H9 (cell line): ENCODE results near the gene CFAP46. TPM values are rescaled to one million over a fixed set of nuclear protein-coding genes. Genes with fewer than 3 reads are reported as not detected.
A peak's percentile ranks its signal among the peaks of the same experiment; 100 is the strongest.

Experiments used
- DNase-seq: peaks from one replicate; pipeline ENCODE4 v3.0.0-alpha.2; 2017
- H2AFZ ChIP-seq: one replicate; pipeline ENCODE4 v1.6.1; 2013; ENCODE audit warnings: mild to moderate bottlenecking, low read length, control low read depth, moderate library complexity
- H2AK5ac ChIP-seq: 2 replicates; pipeline ENCODE4 v1.6.1; 2013; ENCODE audit warnings: low read length, control low read depth, mixed read lengths; ENCODE audit not compliant: insufficient read length
- H2BK120ac ChIP-seq: one replicate; pipeline ENCODE4 v1.6.1; 2013; ENCODE audit warnings: low read depth, mild to moderate bottlenecking, low read length, control low read depth, inconsistent platforms; ENCODE audit not compliant: poor library complexity, severe bottlenecking
- H2BK12ac ChIP-seq: 2 replicates; pipeline ENCODE4 v1.6.1; 2013; ENCODE audit warnings: low read length, control low read depth, mixed read lengths, low read depth; ENCODE audit not compliant: insufficient read length
- H2BK15ac ChIP-seq: 2 replicates; pipeline ENCODE4 v1.6.1; 2013; ENCODE audit warnings: low read depth, low read length, control low read depth
- H2BK20ac ChIP-seq: one replicate; pipeline ENCODE4 v1.6.1; 2013; ENCODE audit warnings: low read depth, mild to moderate bottlenecking, low read length, control low read depth, inconsistent platforms; ENCODE audit not compliant: poor library complexity, severe bottlenecking
- H2BK5ac ChIP-seq: 2 replicates; pipeline ENCODE4 v1.6.1; 2013; ENCODE audit warnings: low read length, control low read depth, mixed read lengths; ENCODE audit not compliant: insufficient read length
- H3K14ac ChIP-seq: 2 replicates; pipeline ENCODE4 v1.6.1; 2013; ENCODE audit warnings: low read length, control low read depth; ENCODE audit not compliant: insufficient read depth
- H3K18ac ChIP-seq: 2 replicates; pipeline ENCODE4 v1.6.1; 2013; ENCODE audit warnings: low read depth, mild to moderate bottlenecking, mixed read lengths, low read length, control low read depth; ENCODE audit not compliant: insufficient read length
- H3K23ac ChIP-seq: 2 replicates; pipeline ENCODE4 v1.6.1; 2013; ENCODE audit warnings: low read length, control low read depth, mixed read lengths, low read depth; ENCODE audit not compliant: insufficient read length
- H3K23me2 ChIP-seq: 2 replicates; pipeline ENCODE4 v1.6.1; 2013; ENCODE audit warnings: low read depth, mild to moderate bottlenecking, mixed read lengths, low read length, control low read depth; ENCODE audit not compliant: insufficient read length, poor library complexity, severe bottlenecking
- H3K27ac ChIP-seq: 2 replicates; pipeline ENCODE4 v1.5.1; 2013; ENCODE audit warnings: low read length, control low read depth, mixed read lengths, low read depth; ENCODE audit not compliant: insufficient read length
- H3K27me3 ChIP-seq: 2 replicates; pipeline ENCODE4 v1.6.1; 2013; ENCODE audit warnings: low read length, control low read depth, inconsistent platforms; ENCODE audit not compliant: insufficient read depth
- H3K4ac ChIP-seq: 2 replicates; pipeline ENCODE4 v1.6.1; 2013; ENCODE audit warnings: low read depth, mild to moderate bottlenecking, control low read depth, inconsistent platforms, low read length, moderate library complexity
- H3K4me1 ChIP-seq: 2 replicates; pipeline ENCODE4 v1.6.1; 2013; ENCODE audit warnings: low read length, control low read depth, inconsistent platforms; ENCODE audit not compliant: insufficient read depth
- H3K4me2 ChIP-seq: 2 replicates; pipeline ENCODE4 v1.6.1; 2013; ENCODE audit warnings: low read length, control low read depth, mixed read lengths; ENCODE audit not compliant: insufficient read length, insufficient read depth
- H3K56ac ChIP-seq: 2 replicates; pipeline ENCODE4 v1.6.1; 2013; ENCODE audit warnings: low read depth, mild to moderate bottlenecking, mixed read lengths, low read length, control low read depth; ENCODE audit not compliant: insufficient read length
- H3K79me1 ChIP-seq: 2 replicates; pipeline ENCODE4 v1.6.1; 2013; ENCODE audit warnings: low read depth, mild to moderate bottlenecking, moderate library complexity, low read length, control low read depth, inconsistent platforms; ENCODE audit not compliant: insufficient read depth, poor library complexity, severe bottlenecking
- H3K79me2 ChIP-seq: 2 replicates; pipeline ENCODE4 v1.6.1; 2013; ENCODE audit warnings: low read length, control low read depth, inconsistent platforms; ENCODE audit not compliant: insufficient read depth
- H3K9ac ChIP-seq: 2 replicates; pipeline ENCODE4 v1.6.1; 2013; ENCODE audit warnings: low read length, control low read depth, mixed read lengths; ENCODE audit not compliant: insufficient read length; ENCODE audit errors: extremely low read depth
- H3K9me3 ChIP-seq: one replicate; pipeline ENCODE4 v1.6.1; 2013; ENCODE audit warnings: low read depth, low read length, inconsistent platforms; ENCODE audit not compliant: control insufficient read depth
- H3T11ph ChIP-seq: one replicate; pipeline ENCODE4 v1.6.1; 2013; ENCODE audit warnings: mild to moderate bottlenecking, low read length, control low read depth, inconsistent platforms
- H4K20me1 ChIP-seq: one replicate; pipeline ENCODE4 v1.6.1; 2013; ENCODE audit not compliant: control insufficient read depth, insufficient read length, insufficient read depth
- H4K5ac ChIP-seq: 2 replicates; pipeline ENCODE4 v1.6.1; 2013; ENCODE audit warnings: low read depth, mild to moderate bottlenecking, mixed read lengths, low read length, control low read depth; ENCODE audit not compliant: insufficient read length
- H4K8ac ChIP-seq: replicated peaks from 2 replicates; pipeline ENCODE4 v1.6.1; 2013; ENCODE audit warnings: low read length, control low read depth, mixed read lengths, low read depth; ENCODE audit not compliant: insufficient read length
- H4K91ac ChIP-seq: 2 replicates; pipeline ENCODE4 v1.6.1; 2013; ENCODE audit warnings: low read depth, mild to moderate bottlenecking, moderate library complexity, mixed read lengths, low read length, control low read depth; ENCODE audit not compliant: insufficient read length
- H3K27ac Mint-ChIP-seq, 3 experiments: 2 replicates in 2 of 3; 3 replicates in 1 of 3; pipeline ENCODE4 v1.8.0; 2020 to 2021; ENCODE audit warnings: mixed read lengths in 3 of 3, mild to moderate bottlenecking in 1 of 3, moderate library complexity in 1 of 3
- H3K27me3 Mint-ChIP-seq: 2 replicates; pipeline ENCODE4 v1.8.0; 2021; ENCODE audit warnings: low read depth, mild to moderate bottlenecking, moderate library complexity, mixed read lengths
- H3K36me3 Mint-ChIP-seq, 3 experiments: 2 replicates in 2 of 3; 3 replicates in 1 of 3; pipeline ENCODE4 v1.8.0; 2020 to 2021; ENCODE audit warnings: low read depth in 3 of 3, mixed read lengths in 3 of 3; ENCODE audit not compliant: insufficient read depth in 1 of 3
- H3K4me1 Mint-ChIP-seq, 2 experiments: 2 replicates each; pipeline ENCODE4 v1.8.0; 2020; ENCODE audit warnings: mixed read lengths in 2 of 2
- H3K4me3 Mint-ChIP-seq, 2 experiments: 2 replicates in 1 of 2; 3 replicates in 1 of 2; pipeline ENCODE4 v1.8.0; 2020 to 2021; ENCODE audit warnings: mild to moderate bottlenecking in 2 of 2, mixed read lengths in 2 of 2, moderate library complexity in 1 of 2
- H3K9me3 Mint-ChIP-seq, 2 experiments: 2 replicates in 1 of 2; 3 replicates in 1 of 2; pipeline ENCODE4 v1.8.0; 2020; ENCODE audit warnings: mild to moderate bottlenecking in 2 of 2, mixed read lengths in 2 of 2, moderate library complexity in 1 of 2
- CTCF ChIP-seq: fragments of 200-600 bp; sonication (generic); conservative IDR thresholded peaks from 3 replicates; pipeline ENCODE4 v1.8.0; 2021; ENCODE audit warnings: antibody characterized with exemption, mild to moderate bottlenecking
- WGBS: extraction: QIAGEN DNeasy Blood & Tissue Kit; methylation state at CpG from one replicate; pipeline ENCODE4 v1.1.7; 2013; ENCODE audit warnings: missing lambda C conversion rate, low lambda C conversion rate, mixed read lengths; ENCODE audit not compliant: insufficient read length; ENCODE audit errors: extremely low coverage; 5-methylcytosine and 5-hydroxymethylcytosine counted together
- total RNA-seq: library from RNA; stranded (reverse); gene quantifications from 2 replicates; pipeline ENCODE4 v1.2.1, GENCODE V29; 2021

Gene CFAP46
- total RNA-seq, 1 experiment from 2014 or later, result 3.1 TPM

- H3K27me3 ChIP-seq, result peaks cover 76% of the 10 kb centered on the region
- no peak within 1 kb of the TSS for H2AFZ ChIP-seq
- no peak within 1 kb of the TSS for H2BK15ac ChIP-seq
- no peaks in the 10 kb centered on the region for H4K20me1 ChIP-seq
- Mint-ChIP-seq H3K4me1 (peaks cover 14 to 18% of the 10 kb centered on the region in 2 experiments), H3K9me3 (no peaks in the 10 kb centered on the region), H3K27me3 (peaks cover 89% of the 10 kb centered on the region), H3K4me3 (peak within 1 kb of the TSS in 1 of 2 experiments; percentile 67; a peak in 4 of 5 replicates), H3K27ac (no peak within 1 kb of the TSS), H3K36me3 (peaks cover 0 to 3% (median 0%) of the 10 kb centered on the region in 3 experiments; a peak in 3 of 7 replicates)
- H3K4me2 ChIP-seq, result no peak within 1 kb of the TSS
- H3K79me1 ChIP-seq, result no peaks in the 10 kb centered on the region
- H3K9ac ChIP-seq, result no peak within 1 kb of the TSS
- H3K14ac ChIP-seq, result no peak within 1 kb of the TSS
- H4K8ac ChIP-seq, result no peak within 1 kb of the TSS
- no peak within 1 kb of the TSS for H3T11ph ChIP-seq
- H2BK12ac ChIP-seq, result no peak within 1 kb of the TSS
- no CpG with 5 or more reads among the region's 119 CpGs for WGBS
- H2BK20ac ChIP-seq, result no peak within 1 kb of the TSS
- H3K27ac ChIP-seq, result no peak within 1 kb of the TSS
- H3K4me1 ChIP-seq, result 0 out of 2 replicates have a peak, but pooled peaks cover 3% of the 10 kb centered on the region
- no peaks in the 10 kb centered on the region for H3K79me2 ChIP-seq
- H4K5ac ChIP-seq, result no peak within 1 kb of the TSS
- TF ChIP-seq CTCF, result no peak
- H3K23me2 ChIP-seq, result peaks cover 7% of the 10 kb centered on the region
- no peak within 1 kb of the TSS for H3K4ac ChIP-seq
- no peak within 1 kb of the TSS for H2AK5ac ChIP-seq
- H4K91ac ChIP-seq, result no peak within 1 kb of the TSS
- no peak within 1 kb of the TSS for H2BK120ac ChIP-seq
- H3K23ac ChIP-seq, result no peak within 1 kb of the TSS
- no peak within 1 kb of the TSS for H3K56ac ChIP-seq
- H2BK5ac ChIP-seq, result no peak within 1 kb of the TSS
- H3K18ac ChIP-seq, result no peak within 1 kb of the TSS
- no peak for DNase-seq
- no peaks in the 10 kb centered on the region for H3K9me3 ChIP-seq
Measured at GRCh38 chr10:132785723-132786475, 156.5 kb downstream of the CFAP46 start, which contains the start of gene NKX6-2. NKX6-2 (minus strand) TSS chr10:132786147; CDS start chr10:132785948, 199 bp downstream.
